GM23338 (cell line): Measurements from ENCODE around the gene KIAA1671. TPM values are rescaled to one million over a fixed set of nuclear protein-coding genes. Genes with fewer than 3 reads are reported as not detected.

Experiments used
- ATAC-seq: fragments of 200-7000 bp; cut with Tn5 transposase; 3 replicates; pipeline ENCODE4 v1.9.1; 2020
- DNase-seq: peaks from one replicate; pipeline ENCODE4 v3.0.0-alpha.2; 2015; ENCODE audit warnings: low spot score
- H2AFZ ChIP-seq: fragments of 200-600 bp; sonication (generic); 2 replicates; pipeline ENCODE4 v1.8.0; 2016; ENCODE audit warnings: antibody characterized with exemption, mild to moderate bottlenecking, moderate library complexity
- H3F3A ChIP-seq: fragments of 200-600 bp; sonication (generic); replicated peaks from 2 replicates; pipeline ENCODE4 v1.8.0; 2017; ENCODE audit warnings: antibody characterized with exemption, mixed run types, low read depth
- H3K27ac ChIP-seq: fragments of 200-600 bp; sonication (generic); 2 replicates; pipeline ENCODE4 v1.6.1; 2016; ENCODE audit warnings: low read depth
- H3K27me3 ChIP-seq: fragments of 200-600 bp; sonication (generic); 2 replicates; pipeline ENCODE4 v1.8.0; 2016; ENCODE audit warnings: mild to moderate bottlenecking, mixed run types, moderate library complexity; ENCODE audit not compliant: insufficient read depth
- H3K36me3 ChIP-seq: fragments of 200-600 bp; sonication (generic); 2 replicates; pipeline ENCODE4 v1.8.0; 2016; ENCODE audit warnings: mild to moderate bottlenecking; ENCODE audit not compliant: insufficient read depth
- H3K4me1 ChIP-seq: fragments of 200-600 bp; sonication (generic); 2 replicates; pipeline ENCODE4 v1.8.0; 2016; ENCODE audit warnings: mild to moderate bottlenecking, moderate library complexity; ENCODE audit not compliant: insufficient read depth
- H3K4me2 ChIP-seq: fragments of 200-600 bp; sonication (generic); 2 replicates; pipeline ENCODE4 v1.7.1; 2017; ENCODE audit warnings: mixed run types
- H3K4me3 ChIP-seq: fragments of 200-600 bp; sonication (generic); 2 replicates; pipeline ENCODE4 v1.6.1; 2016; ENCODE audit warnings: mixed run types
- H3K79me2 ChIP-seq: fragments of 200-600 bp; sonication (generic); replicated peaks from 2 replicates; pipeline ENCODE4 v1.8.0; 2017; ENCODE audit warnings: mild to moderate bottlenecking; ENCODE audit not compliant: insufficient read depth
- H3K9me2 ChIP-seq: fragments of 200-600 bp; sonication (generic); 2 replicates; pipeline ENCODE4 v1.8.0; 2017; ENCODE audit not compliant: insufficient read depth
- H4K20me1 ChIP-seq: fragments of 200-600 bp; sonication (generic); replicated peaks from 2 replicates; pipeline ENCODE4 v1.8.0; 2017; ENCODE audit warnings: mild to moderate bottlenecking; ENCODE audit not compliant: insufficient read depth
- H3K27ac Mint-ChIP-seq: 2 replicates; pipeline ENCODE4 v1.8.0; 2020; ENCODE audit warnings: inconsistent platforms, mild to moderate bottlenecking, moderate library complexity, mixed read lengths
- H3K27me3 Mint-ChIP-seq: 3 replicates; pipeline ENCODE4 v1.8.0; 2022; ENCODE audit warnings: low read depth, mild to moderate bottlenecking, moderate library complexity, mixed read lengths, inconsistent platforms; ENCODE audit not compliant: insufficient read depth, poor library complexity
- H3K36me3 Mint-ChIP-seq: 3 replicates; pipeline ENCODE4 v1.8.0; 2021; ENCODE audit warnings: low read depth, mild to moderate bottlenecking, inconsistent platforms, moderate library complexity, mixed read lengths
- H3K4me1 Mint-ChIP-seq: 3 replicates; pipeline ENCODE4 v1.8.0; 2020; ENCODE audit warnings: mild to moderate bottlenecking, inconsistent platforms, mixed read lengths
- H3K4me3 Mint-ChIP-seq: 3 replicates; pipeline ENCODE4 v1.8.0; 2021; ENCODE audit warnings: moderate library complexity, mild to moderate bottlenecking, inconsistent platforms, mixed read lengths
- H3K9me3 Mint-ChIP-seq: 3 replicates; pipeline ENCODE4 v1.8.0; 2020; ENCODE audit warnings: moderate library complexity, mild to moderate bottlenecking, inconsistent platforms, mixed read lengths
- CREB1 ChIP-seq: fragments of 250-450 bp; sonication (Bioruptor Pico); IDR thresholded peaks from 2 replicates; pipeline ENCODE4 v1.5.0; 2020; ENCODE audit warnings: low read depth, mild to moderate bottlenecking, moderate library complexity
- ETS1 ChIP-seq: IDR thresholded peaks from 2 replicates; pipeline ENCODE4 v1.6.1; 2016; ENCODE audit warnings: antibody characterized with exemption
- JUNB ChIP-seq: IDR thresholded peaks from one replicate; pipeline ENCODE4 v1.6.1; 2016; ENCODE audit warnings: antibody characterized with exemption; ENCODE audit not compliant: unreplicated experiment
- STAT1 ChIP-seq: IDR thresholded peaks from one replicate; pipeline ENCODE4 v1.6.1; 2016; ENCODE audit warnings: antibody characterized with exemption; ENCODE audit not compliant: unreplicated experiment
- ZNF462 ChIP-seq: fragments of 250-450 bp; sonication (Bioruptor Pico); IDR thresholded peaks from 2 replicates; pipeline ENCODE4 v1.5.0; 2020; ENCODE audit warnings: mild to moderate bottlenecking, moderate library complexity
- polyA plus RNA-seq: library from polyadenylated mRNA; unstranded; fragments of >200 nt; fragmentation: Nextera tagmentation; extraction: Ambion mirVana; gene quantifications from 2 replicates; pipeline ENCODE4 v1.2.1, GENCODE V29; 2016
- total RNA-seq: library from RNA; depleted of rRNA; stranded (reverse); fragments of >200 nt; shearing (Covaris generic); gene quantifications from 2 replicates; pipeline ENCODE4 v1.2.3, GENCODE V29; 2014

KIAA1671 gene
- total and polyA plus RNA-seq, 2 experiments from 2014 or later, result 6.1 to 27.2 TPM

- H3K36me3 ChIP-seq, result no peaks in the 10 kb centered on the region
- TF ChIP-seq STAT1 (no peak), CREB1 (CRISPR knock-in tag) (no peak), ZNF462 (no peak), ETS1 (no peak), JUNB (no peak)
- H3K27me3 Mint-ChIP-seq, result peaks cover 9% of the 10 kb centered on the region
- H3K9me3 Mint-ChIP-seq, result peaks cover 9% of the 10 kb centered on the region
- H3K27ac ChIP-seq, result no peak overlapping the region
- no peaks in the 10 kb centered on the region for H3K79me2 ChIP-seq
- no peaks in the 10 kb centered on the region for H3K9me2 ChIP-seq
- DNase-seq (no peak), ATAC-seq (no peak)
- 0 out of 2 replicates have a peak overlapping the region, but pooled peaks have one; percentile 6 for H3K27ac Mint-ChIP-seq
- no peaks in the 10 kb centered on the region for H3F3A ChIP-seq
- H3K36me3 Mint-ChIP-seq, result peaks cover 47% of the 10 kb centered on the region
- no peak overlapping the region for H3K4me3 Mint-ChIP-seq
- no peaks in the 10 kb centered on the region for H3K4me1 ChIP-seq
- no peak overlapping the region for H3K4me2 ChIP-seq
- H3K4me3 ChIP-seq, result no peak overlapping the region
- H3K4me1 Mint-ChIP-seq, result peaks cover 6% of the 10 kb centered on the region; the same call in 2 of the 3 replicates
- H4K20me1 ChIP-seq, result no peaks in the 10 kb centered on the region; the same call in 1 of the 2 replicates
- H2AFZ ChIP-seq, result no peak overlapping the region
- H3K27me3 ChIP-seq, result no peaks in the 10 kb centered on the region
Measured at GRCh38 chr22:25183949-25184619, 231.6 kb downstream of the KIAA1671 start.
